Activated T-cell treated with anti-CD3 and anti-CD28 coated beads for 24 hours (primary cell): Measurements from ENCODE around the gene PRR5.
"Not testable (repeated sequence)": the region's sequence is repeated elsewhere in the genome, so short reads cannot be mapped to it uniquely, and the experiment has no call there.

ENCODE experiments used
- DNase-seq: peaks from one replicate; pipeline ENCODE4 v3.0.0-alpha.2; 2020; ENCODE audit warnings: low read depth

The PRR5 gene

GRCh38 chr22:44673406-44673805 lies 28.6 kb upstream of the PRR5 start:
- DNase-seq, result no peak

GRCh38 chr22:44676066-44676440 lies 26.0 kb upstream of the PRR5 start:
- not testable (repeated sequence) for DNase-seq

- no peak for DNase-seq
These were observed 25.3 kb upstream of the PRR5 start for GRCh38 chr22:44676441-44677352.

GRCh38 chr22:44677353-44677840 lies 24.6 kb upstream of the PRR5 start:
- no peak for DNase-seq

- no peak for DNase-seq
These were observed 24.0 kb upstream of the PRR5 start for GRCh38 chr22:44677871-44678555.

GRCh38 chr22:44678556-44679305 lies 23.3 kb upstream of the PRR5 start:
- no peak for DNase-seq

- not testable (repeated sequence) for DNase-seq
These were observed 22.7 kb upstream of the PRR5 start for GRCh38 chr22:44679306-44679647.

- no peak for DNase-seq
These were observed 21.9 kb upstream of the PRR5 start for GRCh38 chr22:44680058-44680457.

GRCh38 chr22:44680481-44680894 lies 21.5 kb upstream of the PRR5 start:
- DNase-seq, result no peak

- DNase-seq, result no peak
These were observed 19.3 kb upstream of the PRR5 start for GRCh38 chr22:44682556-44683168.

GRCh38 chr22:44683237-44683636 lies 18.8 kb upstream of the PRR5 start:
- DNase-seq, result no peak

GRCh38 chr22:44683881-44684280 lies 18.1 kb upstream of the PRR5 start:
- no peak for DNase-seq

- peak; percentile 77 for DNase-seq
These were observed 17.3 kb upstream of the PRR5 start for GRCh38 chr22:44684506-44685383.

GRCh38 chr22:44685384-44686056 lies 16.5 kb upstream of the PRR5 start:
- DNase-seq, result peak; percentile 81

GRCh38 chr22:44686873-44687600 lies 15.0 kb upstream of the PRR5 start:
- DNase-seq, result no peak

- DNase-seq, result no peak
These were observed 12.8 kb upstream of the PRR5 start for GRCh38 chr22:44689173-44689572.

- DNase-seq, result no peak
These were observed 12.0 kb upstream of the PRR5 start for GRCh38 chr22:44689915-44690524.

GRCh38 chr22:44691796-44692661 lies 10.0 kb upstream of the PRR5 start:
- no peak for DNase-seq

GRCh38 chr22:44692662-44693007 lies 9.4 kb upstream of the PRR5 start:
- no peak for DNase-seq
